SK-N-SH (cell line): ENCODE measurements around the gene OR5M11. TPM values are rescaled to one million over a fixed set of nuclear protein-coding genes. Genes with fewer than 3 reads are reported as not detected.

Experiments used
- CTCF ChIA-PET: fragments of 300-600, 350-600 bp; formaldehyde crosslinking; extraction: SDS; loops from one replicate; lab custom pipeline; 2021; lab: Yijun Ruan, JAX
- POLR2A ChIA-PET: fragments of 350-600 bp; sonication (Branson Sonifier 250); formaldehyde crosslinking; extraction: SDS; loops from one replicate; lab custom pipeline; 2020; ENCODE audit warnings: antibody characterized with exemption, inconsistent platforms; lab: Yijun Ruan, JAX
- DNase-seq: peaks from one replicate; pipeline ENCODE4 v3.0.0; 2012
- H2AFZ ChIP-seq: fragments of 200-600 bp; sonication (generic); 2 replicates; pipeline ENCODE4 v1.8.1; 2016; ENCODE audit warnings: antibody characterized with exemption, mild to moderate bottlenecking, low read depth
- H3F3A ChIP-seq: fragments of 200-600 bp; sonication (generic); replicated peaks from 2 replicates; pipeline ENCODE3; 2016; ENCODE audit warnings: antibody characterized with exemption, mild to moderate bottlenecking; ENCODE audit not compliant: insufficient read depth
- H3K27ac ChIP-seq, 2 experiments: fragments of 200-500 bp in 1 of 2; fragments of 200-600 bp in 1 of 2; sonication (Bioruptor generic) in 1 of 2; sonication (generic), shearing (Covaris generic) in 1 of 2; 2 replicates each; pipeline versions ENCODE4 v1.5.1 to v1.6.1; 2014 to 2016; ENCODE audit warnings: low read depth in 2 of 2, inconsistent platforms in 1 of 2, low read length in 1 of 2, mild to moderate bottlenecking in 1 of 2, mixed read lengths in 1 of 2
- H3K27me3 ChIP-seq: fragments of 200-600 bp; sonication (generic), shearing (Covaris generic); 2 replicates; pipeline ENCODE4 v1.6.1; 2016; ENCODE audit warnings: mixed run types; ENCODE audit not compliant: insufficient read depth
- H3K36me3 ChIP-seq, 2 experiments: fragments of 200-500 bp in 1 of 2; fragments of 200-600 bp in 1 of 2; sonication (Bioruptor generic) in 1 of 2; sonication (generic) in 1 of 2; replicated peaks in 1 of 2; 2 replicates each; pipeline versions ENCODE3 to v1.5.1; 2014 to 2016; ENCODE audit warnings: low read length in 1 of 2, mild to moderate bottlenecking in 1 of 2; ENCODE audit not compliant: insufficient read depth in 2 of 2, control insufficient read depth in 1 of 2
- H3K4me1 ChIP-seq, 2 experiments: fragments of 200-500 bp in 1 of 2; fragments of 200-600 bp in 1 of 2; sonication (Bioruptor generic) in 1 of 2; sonication (generic), shearing (Covaris generic) in 1 of 2; 2 replicates each; pipeline versions ENCODE4 v1.5.1 to v1.6.1; 2014 to 2016; ENCODE audit warnings: low read depth in 1 of 2, low read length in 1 of 2, mixed run types in 1 of 2; ENCODE audit not compliant: insufficient read depth in 2 of 2, control insufficient read depth in 1 of 2
- H3K4me2 ChIP-seq: fragments of 200-600 bp; sonication (generic), shearing (Covaris generic); 2 replicates; pipeline ENCODE4 v1.6.1; 2017; ENCODE audit warnings: mixed run types
- H3K4me3 ChIP-seq, 2 experiments: fragments of 200-500 bp in 1 of 2; fragments of 200-600 bp in 1 of 2; sonication (Bioruptor generic) in 1 of 2; sonication (generic), shearing (Covaris generic) in 1 of 2; 2 replicates each; pipeline versions ENCODE4 v1.5.1 to v1.8.1; 2014 to 2016; ENCODE audit warnings: low read depth in 2 of 2, inconsistent platforms in 1 of 2, low read length in 1 of 2, mild to moderate bottlenecking in 1 of 2, mixed read lengths in 1 of 2, moderate library complexity in 1 of 2
- H3K79me2 ChIP-seq: fragments of 200-600 bp; sonication (generic); 2 replicates; pipeline ENCODE4 v1.8.1; 2017; ENCODE audit warnings: mild to moderate bottlenecking; ENCODE audit not compliant: insufficient read depth
- H3K9ac ChIP-seq: fragments of 200-600 bp; sonication (generic); 2 replicates; pipeline ENCODE4 v1.6.1; 2017; ENCODE audit warnings: mixed run types
- H3K9me2 ChIP-seq: fragments of 200-600 bp; sonication (generic); 2 replicates; pipeline ENCODE4 v1.6.1; 2017; ENCODE audit warnings: mixed run types
- H3K9me3 ChIP-seq: fragments of 200-600 bp; sonication (generic); 2 replicates; pipeline ENCODE4 v1.6.1; 2017; ENCODE audit warnings: mixed run types, mild to moderate bottlenecking, moderate library complexity
- H4K20me1 ChIP-seq: fragments of 200-600 bp; sonication (generic); 2 replicates; pipeline ENCODE4 v1.6.1; 2017; ENCODE audit warnings: mild to moderate bottlenecking, mixed run types; ENCODE audit not compliant: insufficient read depth
- CTCF ChIP-seq: fragments of 200-600 bp; sonication (generic); IDR thresholded peaks from 2 replicates; pipeline ENCODE4 v1.6.1; 2017; ENCODE audit warnings: antibody characterized with exemption, mild to moderate bottlenecking, moderate library complexity
- FOSL2 ChIP-seq: IDR thresholded peaks from 2 replicates; pipeline ENCODE4 v1.4.0; 2012; ENCODE audit warnings: low read depth, mild to moderate bottlenecking, moderate library complexity, borderline replicate concordance
- NFIC ChIP-seq: IDR thresholded peaks from 2 replicates; pipeline ENCODE4 v1.4.0; 2012; ENCODE audit warnings: borderline replicate concordance
- RAD21 ChIP-seq: IDR thresholded peaks from 2 replicates; pipeline ENCODE4 v1.6.1; 2012; ENCODE audit warnings: mild to moderate bottlenecking, low read length
- RXRA ChIP-seq: IDR thresholded peaks from 2 replicates; pipeline ENCODE4 v1.4.0; 2012; ENCODE audit warnings: low read depth, mild to moderate bottlenecking, borderline replicate concordance
- TAF1 ChIP-seq: IDR thresholded peaks from 2 replicates; pipeline ENCODE4 v1.6.1; 2012; ENCODE audit warnings: low read depth, mild to moderate bottlenecking, low read length, moderate library complexity, borderline replicate concordance
- TCF12 ChIP-seq: IDR thresholded peaks from 2 replicates; pipeline ENCODE4 v1.4.0; 2012
- WGBS: methylation state at CpG from one replicate; pipeline ENCODE4 v1.1.6; 2017; ENCODE audit warnings: low lambda C conversion rate; 5-methylcytosine and 5-hydroxymethylcytosine counted together
- polyA plus RNA-seq, 3 experiments: library from polyadenylated mRNA; depleted of rRNA; stranded (reverse); fragments of >200 nt; gene quantifications; 2 replicates each; pipeline ENCODE4 v1.2.3, GENCODE V29; 2012
- TF ChIP-seq, protein P1 (sequence below): fragments of 150-350 bp; IDR thresholded peaks from 2 replicates; pipeline ENCODE4 v1.6.1; 2016; ENCODE audit warnings: mild to moderate bottlenecking, low read depth, low read length
- TF ChIP-seq, protein P2 (sequence below): IDR thresholded peaks from 2 replicates; pipeline ENCODE4 v1.4.0; 2012; ENCODE audit warnings: low read depth
- TF ChIP-seq, protein P3 (sequence below): IDR thresholded peaks from 2 replicates; pipeline ENCODE4 v1.4.0; 2012; ENCODE audit warnings: low read depth, borderline replicate concordance

The OR5M11 gene
- polyA plus RNA-seq, 1 of the 3 experiments (the other 2 are of a cell fraction) = not detected

GRCh38 chr11:56531856-56532255 lies 11.2 kb downstream of the OR5M11 start:
- Histone ChIP-seq H3K4me2 (no peak overlapping the region), H3F3A (no peaks in the 10 kb centered on the region), H2AFZ (no peak overlapping the region), H3K79me2 (no peaks in the 10 kb centered on the region), H4K20me1 (no peaks in the 10 kb centered on the region), H3K9me3 (no peaks in the 10 kb centered on the region), H3K9me2 (no peaks in the 10 kb centered on the region), H3K27ac (no peak overlapping the region), H3K4me1 (no peaks in the 10 kb centered on the region), H3K36me3 (no peaks in the 10 kb centered on the region), H3K9ac (no peak overlapping the region), H3K4me3 (no peak overlapping the region)
- POLR2A ChIA-PET = no interaction called here
- DNase-seq = no peak
- WGBS = 1% methylated on average over 2 of the region's 2 CpGs
- no peak for TF ChIP-seq RXRA
- TF ChIP-seq, all 33 proteins: peak for 0
- CTCF ChIA-PET = no interaction called here
- no peaks in the 10 kb centered on the region for H3K27me3 ChIP-seq

GRCh38 chr11:56522008-56522407 lies 21.0 kb downstream of the OR5M11 start:
- Histone ChIP-seq H3K9me3 (no peaks in the 10 kb centered on the region), H3K27ac (no peak overlapping the region), H3K4me1 (no peaks in the 10 kb centered on the region), H3K79me2 (no peaks in the 10 kb centered on the region), H3K9ac (no peak overlapping the region), H3F3A (no peaks in the 10 kb centered on the region), H3K9me2 (no peaks in the 10 kb centered on the region), H2AFZ (no peak overlapping the region), H3K36me3 (no peaks in the 10 kb centered on the region), H3K4me3 (peak overlapping the region in 1 of 2 experiments; percentile 11; a peak in 1 of 4 replicates), H3K4me2 (no peak overlapping the region), H3K27me3 (no peaks in the 10 kb centered on the region), H4K20me1 (no peaks in the 10 kb centered on the region)
- WGBS = under 1% methylated on average over 5 of the region's 5 CpGs
- TF ChIP-seq, protein P1, sequence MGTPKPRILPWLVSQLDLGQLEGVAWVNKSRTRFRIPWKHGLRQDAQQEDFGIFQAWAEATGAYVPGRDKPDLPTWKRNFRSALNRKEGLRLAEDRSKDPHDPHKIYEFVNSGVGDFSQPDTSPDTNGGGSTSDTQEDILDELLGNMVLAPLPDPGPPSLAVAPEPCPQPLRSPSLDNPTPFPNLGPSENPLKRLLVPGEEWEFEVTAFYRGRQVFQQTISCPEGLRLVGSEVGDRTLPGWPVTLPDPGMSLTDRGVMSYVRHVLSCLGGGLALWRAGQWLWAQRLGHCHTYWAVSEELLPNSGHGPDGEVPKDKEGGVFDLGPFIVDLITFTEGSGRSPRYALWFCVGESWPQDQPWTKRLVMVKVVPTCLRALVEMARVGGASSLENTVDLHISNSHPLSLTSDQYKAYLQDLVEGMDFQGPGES = no peak
- TF ChIP-seq, protein P2, sequence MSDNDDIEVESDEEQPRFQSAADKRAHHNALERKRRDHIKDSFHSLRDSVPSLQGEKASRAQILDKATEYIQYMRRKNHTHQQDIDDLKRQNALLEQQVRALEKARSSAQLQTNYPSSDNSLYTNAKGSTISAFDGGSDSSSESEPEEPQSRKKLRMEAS = no peak
- TF ChIP-seq NFIC (no peak), RAD21 (peak; percentile 26; the same call in 1 of the 2 replicates), TAF1 (no peak), FOSL2 (no peak), CTCF (peak; percentile 38), TCF12 (no peak)
- TF ChIP-seq, protein P3, sequence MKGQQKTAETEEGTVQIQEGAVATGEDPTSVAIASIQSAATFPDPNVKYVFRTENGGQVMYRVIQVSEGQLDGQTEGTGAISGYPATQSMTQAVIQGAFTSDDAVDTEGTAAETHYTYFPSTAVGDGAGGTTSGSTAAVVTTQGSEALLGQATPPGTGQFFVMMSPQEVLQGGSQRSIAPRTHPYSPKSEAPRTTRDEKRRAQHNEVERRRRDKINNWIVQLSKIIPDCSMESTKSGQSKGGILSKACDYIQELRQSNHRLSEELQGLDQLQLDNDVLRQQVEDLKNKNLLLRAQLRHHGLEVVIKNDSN = no peak
- ChIA-PET POLR2A (no interaction called here), CTCF (interaction anchor here (0.6 kb wide), 1 partner anchor 739 kb away, joined by 3 read pairs; no protein-coding TSS in a partner anchor)
- peak; percentile 2 for DNase-seq
